B cell (primary cell): ENCODE data around the gene C19orf73. TPM values are rescaled to one million over a fixed set of nuclear protein-coding genes. Genes with fewer than 3 reads are reported as not detected.

Experiments
- ATAC-seq: fragments of 200-7000 bp; cut with Tn5 transposase; one replicate; pipeline ENCODE4 v1.10.0; 2021; ENCODE audit warnings: low read depth, mild to moderate bottlenecking, moderate number of reproducible peaks, moderate library complexity
- CTCF ChIA-PET: fragments of 350-600 bp; sonication (Branson Sonifier 250); formaldehyde crosslinking; loops from one replicate; lab custom pipeline; 2021; ENCODE audit warnings: antibody characterized with exemption, inconsistent platforms; lab: Charles Lee
- POLR2A ChIA-PET: fragments of 350-600 bp; sonication (Branson Sonifier 250); formaldehyde crosslinking; loops from one replicate; lab custom pipeline; 2021; ENCODE audit warnings: antibody characterized with exemption; lab: Charles Lee
- DNase-seq: peaks from one replicate; pipeline ENCODE4 v3.0.0; 2013
- H2AFZ ChIP-seq: 2 replicates; pipeline ENCODE4 v1.6.1; 2012; ENCODE audit warnings: mild to moderate bottlenecking, low read depth, low read length; ENCODE audit not compliant: insufficient read depth, poor library complexity, severe bottlenecking
- H3K27ac ChIP-seq, 2 donors: 1 replicate in 1 of 2; 2 replicates in 1 of 2; pipeline ENCODE4 v1.5.1; 2012 to 2013; ENCODE audit warnings: low read length in 2 of 2, mild to moderate bottlenecking in 2 of 2, moderate library complexity in 1 of 2
- H3K27me3 ChIP-seq, 4 experiments: fragments of 200-600 bp in 1 of 4; sonication (generic) in 1 of 4; replicated peaks in 1 of 4; 1 replicate in 2 of 4; 2 replicates in 2 of 4; pipeline versions ENCODE4 v1.6.1 to v1.7.0; 2013 to 2016; ENCODE audit warnings: low read length in 3 of 4, mild to moderate bottlenecking in 2 of 4, mixed read lengths in 1 of 4, moderate library complexity in 1 of 4; ENCODE audit not compliant: insufficient read depth in 4 of 4, control insufficient read depth in 3 of 4; ENCODE audit errors: control extremely low read depth in 1 of 4
- H3K36me3 ChIP-seq, 2 experiments: replicated peaks in 1 of 2; 1 replicate in 1 of 2; 2 replicates in 1 of 2; pipeline versions ENCODE4 v1.6.1 to v1.7.1; 2013; ENCODE audit warnings: low read length in 1 of 2; ENCODE audit not compliant: insufficient read depth in 2 of 2, control insufficient read depth in 1 of 2; ENCODE audit errors: control extremely low read depth in 1 of 2, extremely low read depth in 1 of 2
- H3K4me1 ChIP-seq, 2 donors: fragments of 200-600 bp in 1 of 2; sonication (generic) in 1 of 2; 1 replicate in 1 of 2; 2 replicates in 1 of 2; pipeline versions ENCODE4 v1.5.1 to v1.6.1; 2013 to 2017; ENCODE audit warnings: low read length in 2 of 2; ENCODE audit not compliant: control insufficient read depth in 2 of 2, insufficient read depth in 2 of 2
- H3K4me2 ChIP-seq: replicated peaks from 2 replicates; pipeline ENCODE3; 2012; ENCODE audit warnings: mild to moderate bottlenecking, low read depth, low read length; ENCODE audit not compliant: poor library complexity, severe bottlenecking
- H3K4me3 ChIP-seq, 5 experiments: fragments of 200-600 bp in 1 of 5; sonication (generic) in 1 of 5; 1 replicate in 3 of 5; 2 replicates in 2 of 5; pipeline versions ENCODE4 v1.5.1 to v1.7.0; 2011 to 2016; ENCODE audit warnings: low read length in 4 of 5, mild to moderate bottlenecking in 4 of 5, low read depth in 2 of 5, control low read depth in 1 of 5, moderate library complexity in 1 of 5; ENCODE audit not compliant: insufficient read depth in 1 of 5; ENCODE audit errors: control extremely low read depth in 1 of 5, extremely low read depth in 1 of 5
- H3K79me2 ChIP-seq: fragments of 200-600 bp; sonication (generic); one replicate; pipeline ENCODE4 v1.6.0; 2016; ENCODE audit warnings: low read length; ENCODE audit not compliant: control insufficient read depth, insufficient read depth
- H3K9ac ChIP-seq: fragments of 200-600 bp; sonication (generic); 2 replicates; pipeline ENCODE4 v1.6.1; 2017; ENCODE audit warnings: mild to moderate bottlenecking, low read length, moderate library complexity
- H3K9me3 ChIP-seq, 3 donors: one replicate each; pipeline versions ENCODE4 v1.6.1 to v1.7.1; 2013; ENCODE audit warnings: low read length in 2 of 3; ENCODE audit not compliant: control insufficient read depth in 2 of 3, insufficient read depth in 1 of 3; ENCODE audit errors: control extremely low read depth in 1 of 3
- H4K20me1 ChIP-seq: 2 replicates; pipeline ENCODE4 v1.6.0; 2012; ENCODE audit warnings: mild to moderate bottlenecking, low read length; ENCODE audit not compliant: insufficient read depth, control insufficient read depth, poor library complexity, severe bottlenecking
- H3K27ac Mint-ChIP-seq: one replicate; pipeline ENCODE4 v1.8.0; 2021; ENCODE audit warnings: mixed read lengths
- H3K27me3 Mint-ChIP-seq: one replicate; pipeline ENCODE4 v1.8.0; 2021; ENCODE audit warnings: mixed read lengths
- H3K4me1 Mint-ChIP-seq: one replicate; pipeline ENCODE4 v1.8.0; 2021; ENCODE audit warnings: mixed read lengths
- H3K4me3 Mint-ChIP-seq: one replicate; pipeline ENCODE4 v1.8.0; 2021; ENCODE audit warnings: mixed read lengths
- H3K9me3 Mint-ChIP-seq: one replicate; pipeline ENCODE4 v1.8.0; 2022; ENCODE audit warnings: mixed read lengths; ENCODE audit not compliant: insufficient read depth
- CTCF ChIP-seq: fragments of 200-600 bp; IDR thresholded peaks from one replicate; pipeline ENCODE4 v1.8.0; 2022; ENCODE audit warnings: antibody characterized with exemption, mild to moderate bottlenecking
- EZH2 ChIP-seq: IDR thresholded peaks from 2 replicates; pipeline ENCODE4 v1.6.1; 2012; ENCODE audit warnings: borderline replicate concordance, low read depth, mild to moderate bottlenecking, moderate library complexity, low read length; ENCODE audit not compliant: insufficient read depth, poor library complexity, severe bottlenecking
- WGBS: methylation state at CpG from one replicate; pipeline ENCODE4 v1.1.5; 2013; ENCODE audit warnings: missing lambda C conversion rate; ENCODE audit not compliant: insufficient coverage; 5-methylcytosine and 5-hydroxymethylcytosine counted together
- intact Hi-C: fragments of 100-400 bp; cut with micrococcal nuclease; formaldehyde crosslinking; loops from one replicate; pipeline ENCODE4 v1.10.0; 2022
- polyA plus RNA-seq: library from polyadenylated mRNA; depleted of rRNA; stranded (reverse); fragments of >200 nt; gene quantifications from 2 replicates; pipeline ENCODE4 v1.2.3, GENCODE V29; 2012
- total RNA-seq, 2 donors: library from RNA; stranded (reverse); fragments of 120-200 nt in 1 of 2; gene quantifications; 1 replicate in 1 of 2; 2 replicates in 1 of 2; pipeline versions ENCODE4 v1.2.3 to v1.2.4, GENCODE V29; 2013 to 2022

C19orf73 gene
- total and polyA plus RNA-seq, 2 donors (not counting 1 experiment from before 2014, with no cell fraction given): 3.9 to 8.2 TPM

DNA sequence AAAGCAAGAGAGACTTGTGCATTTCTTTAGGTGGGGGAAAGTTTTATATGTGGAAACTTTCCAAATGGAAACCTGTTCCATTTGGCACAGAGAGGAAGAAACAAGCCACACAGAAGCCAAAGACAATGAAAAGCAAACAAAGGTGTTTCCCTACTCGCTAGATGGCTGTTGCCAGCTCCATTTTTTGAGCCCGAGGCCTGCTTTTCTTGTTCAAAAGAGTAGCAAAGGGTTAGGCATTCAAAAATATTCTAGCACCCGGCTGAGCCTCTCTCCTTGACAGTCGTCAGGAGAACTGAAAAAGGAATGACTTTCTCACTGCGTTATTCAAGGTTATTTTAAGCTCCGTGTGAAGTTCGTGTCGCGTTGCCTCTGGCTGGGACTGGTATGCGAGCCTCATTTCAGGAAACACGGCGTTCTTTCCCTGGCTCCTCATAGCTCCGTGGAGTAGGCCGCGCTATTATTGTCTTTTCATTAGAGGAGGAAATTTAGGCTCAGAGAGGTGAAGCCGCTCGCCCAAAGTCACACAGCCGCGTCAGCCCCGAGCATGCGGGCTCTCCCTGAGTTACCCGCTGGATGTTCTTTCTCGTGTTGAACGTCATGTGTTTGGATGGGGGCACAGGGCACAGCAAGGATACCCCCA, 46.3 kb upstream of the C19orf73 start:
- Mint-ChIP-seq H3K4me3 (no peak overlapping the region), H3K27ac (no peak overlapping the region), H3K27me3 (peaks cover 20% of the 10 kb centered on the region), H3K9me3 (no peaks in the 10 kb centered on the region), H3K4me1 (no peaks in the 10 kb centered on the region)
- WGBS: 89% methylated on average over 17 of the region's 24 CpGs
- Histone ChIP-seq H3K27ac (no peak overlapping the region), H3K4me3 (no peak overlapping the region), H3K27me3 (peaks cover 0 to 23% (median 0%) of the 10 kb centered on the region in 4 experiments), H3K9me3 (peaks cover 0 to 5% (median 0%) of the 10 kb centered on the region in 3 donors), H3K4me1 (no peaks in the 10 kb centered on the region), H3K79me2 (no peaks in the 10 kb centered on the region), H3K4me2 (no peak overlapping the region), H2AFZ (no peak overlapping the region), H3K36me3 (no peaks in the 10 kb centered on the region), H3K9ac (no peak overlapping the region), H4K20me1 (no peaks in the 10 kb centered on the region)
- ChIA-PET CTCF (interaction anchor here (0.6 kb wide), 1 partner anchor 70 kb away, joined by 3 read pairs; no protein-coding TSS in a partner anchor), POLR2A (no interaction called here)
- TF ChIP-seq EZH2: no peak
- no peak for TF ChIP-seq CTCF
- intact Hi-C loops: no loop called here
- ATAC-seq (no peak), DNase-seq (no peak)

DNA sequence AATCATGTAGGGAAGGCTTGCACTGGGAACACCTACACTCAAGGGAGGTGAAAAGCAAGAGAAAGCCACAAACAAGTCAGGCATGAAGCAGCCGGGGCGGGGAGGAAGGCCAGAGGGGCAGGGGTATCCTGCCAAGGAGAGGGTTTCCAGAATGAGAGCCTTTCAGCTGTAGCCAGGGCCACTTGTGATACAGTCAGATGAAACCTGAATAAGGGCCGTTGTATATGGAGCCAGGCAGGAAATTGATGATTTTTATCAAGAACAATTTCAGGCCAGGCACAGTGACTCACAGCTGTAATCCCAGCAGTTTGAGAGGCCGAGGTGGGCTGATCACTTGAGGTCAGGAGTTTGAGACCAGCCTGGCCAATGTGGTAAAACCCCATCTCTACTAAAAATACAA, 43.0 kb upstream of the C19orf73 start:
- DNase-seq: no peak
- H3K27me3 Mint-ChIP-seq: peaks cover 30% of the 10 kb centered on the region
- Histone ChIP-seq H3K9ac (no peak overlapping the region), H3K27me3 (peaks cover 0 to 42% (median 9%) of the 10 kb centered on the region in 4 experiments), H3K79me2 (no peaks in the 10 kb centered on the region), H3K9me3 (peaks cover 0 to 11% (median 0%) of the 10 kb centered on the region in 3 donors), H4K20me1 (no peaks in the 10 kb centered on the region), H3K27ac (no peak overlapping the region), H3K4me1 (peaks cover 11 to 16% of the 10 kb centered on the region in 2 donors), H3K4me2 (no peak overlapping the region), H3K4me3 (no peak overlapping the region), H3K36me3 (no peaks in the 10 kb centered on the region), H2AFZ (no peak overlapping the region)
- TF ChIP-seq EZH2: no peak
- no peak for TF ChIP-seq CTCF
- H3K4me1 Mint-ChIP-seq: peaks cover 8% of the 10 kb centered on the region
- no peak overlapping the region for H3K4me3 Mint-ChIP-seq
- ATAC-seq: no peak
- peaks cover 2% of the 10 kb centered on the region for H3K9me3 Mint-ChIP-seq
- H3K27ac Mint-ChIP-seq: no peak overlapping the region
- POLR2A ChIA-PET: no interaction called here
- WGBS: 63% methylated on average over 4 of the region's 4 CpGs
- CTCF ChIA-PET: interaction anchor here (1.5 kb wide), 1 partner anchor 16 kb away, joined by 5 read pairs; no protein-coding TSS in a partner anchor
- intact Hi-C loops: no loop called here
